Thoracic aorta (tissue), 2 donors: ENCODE measurements around the gene KCNK2. TPM values are rescaled to one million over a fixed set of nuclear protein-coding genes. Genes with fewer than 3 reads are reported as not detected.
"Not testable (repeated sequence)": the region's sequence is repeated elsewhere in the genome, so short reads cannot be mapped to it uniquely, and the experiment has no call there.

Experiments
- ATAC-seq: fragments of 150-250 bp; one replicate; pipeline ENCODE4 v1.8.0; 2017; ENCODE audit warnings: low read depth; ENCODE audit not compliant: insufficient number of reproducible peaks, low FRiP score
- DNase-seq: peaks from one replicate; pipeline ENCODE4 v3.0.0-alpha.2; 2020; ENCODE audit warnings: low spot score
- H3K27ac ChIP-seq, 2 donors: fragments of 200-600 bp; sonication (generic); 1 replicate in 1 of 2; 2 replicates in 1 of 2; pipeline ENCODE4 v1.5.1; 2016; ENCODE audit warnings: mild to moderate bottlenecking in 2 of 2, moderate library complexity in 2 of 2
- H3K27me3 ChIP-seq: fragments of 200-600 bp; sonication (generic); replicated peaks from 2 replicates; pipeline ENCODE4 v1.6.0; 2016; ENCODE audit warnings: mild to moderate bottlenecking; ENCODE audit not compliant: insufficient read depth
- H3K36me3 ChIP-seq: fragments of 200-600 bp; sonication (generic); one replicate; pipeline ENCODE4 v1.5.1; 2016
- H3K4me1 ChIP-seq, 2 donors: fragments of 200-600 bp; sonication (generic); 1 replicate in 1 of 2; 2 replicates in 1 of 2; pipeline versions ENCODE4 v1.5.1 to v1.6.0; 2016; ENCODE audit warnings: low read depth in 2 of 2, mild to moderate bottlenecking in 1 of 2; ENCODE audit not compliant: control insufficient read depth in 1 of 2
- H3K4me3 ChIP-seq: fragments of 200-600 bp; sonication (generic); 2 replicates; pipeline ENCODE4 v1.5.1; 2016; ENCODE audit warnings: mild to moderate bottlenecking
- H3K9me3 ChIP-seq: fragments of 200-600 bp; sonication (generic); 2 replicates; pipeline ENCODE4 v1.5.1; 2016
- total RNA-seq, 2 donors: library from RNA; depleted of rRNA; stranded (reverse); fragments of >200 nt; gene quantifications; one replicate each; pipeline versions ENCODE4 v1.1.0 to v1.2.3, GENCODE V29; 2016
- TF ChIP-seq, protein P1 (sequence below): fragments of 200-600 bp; sonication (generic); IDR thresholded peaks from one replicate; pipeline ENCODE4 v1.5.1; 2019; ENCODE audit warnings: antibody characterized with exemption

The KCNK2 gene
- total RNA-seq, 2 donors from 2014 or later: 0.28 to 1.8 TPM

GRCh38 chr1:215146240-215146975, 63.9 kb downstream of the KCNK2 start:
- ATAC-seq: no peak
- Histone ChIP-seq H3K36me3 (no peaks in the 10 kb centered on the region), H3K27me3 (no peaks in the 10 kb centered on the region)

DNA sequence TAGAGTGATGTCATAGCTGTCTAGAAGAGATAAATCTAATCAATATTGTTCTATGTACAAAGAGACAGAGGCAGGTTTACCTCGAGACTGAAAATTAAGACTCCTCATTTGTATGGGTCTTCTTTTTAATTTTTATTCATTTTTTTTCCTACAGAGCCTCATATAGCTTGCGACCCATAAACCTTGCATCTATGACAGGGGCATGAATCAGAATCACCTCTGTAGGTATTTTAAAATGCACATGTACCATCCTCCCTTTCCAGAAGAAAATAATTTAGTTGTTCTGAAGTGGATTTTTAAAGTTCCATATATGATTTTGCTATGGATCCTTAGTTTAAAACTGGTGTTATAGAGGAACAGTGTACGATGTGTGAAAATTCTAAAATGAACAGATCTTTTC, 64.5 kb downstream of the KCNK2 start:
- TF ChIP-seq, protein P1, sequence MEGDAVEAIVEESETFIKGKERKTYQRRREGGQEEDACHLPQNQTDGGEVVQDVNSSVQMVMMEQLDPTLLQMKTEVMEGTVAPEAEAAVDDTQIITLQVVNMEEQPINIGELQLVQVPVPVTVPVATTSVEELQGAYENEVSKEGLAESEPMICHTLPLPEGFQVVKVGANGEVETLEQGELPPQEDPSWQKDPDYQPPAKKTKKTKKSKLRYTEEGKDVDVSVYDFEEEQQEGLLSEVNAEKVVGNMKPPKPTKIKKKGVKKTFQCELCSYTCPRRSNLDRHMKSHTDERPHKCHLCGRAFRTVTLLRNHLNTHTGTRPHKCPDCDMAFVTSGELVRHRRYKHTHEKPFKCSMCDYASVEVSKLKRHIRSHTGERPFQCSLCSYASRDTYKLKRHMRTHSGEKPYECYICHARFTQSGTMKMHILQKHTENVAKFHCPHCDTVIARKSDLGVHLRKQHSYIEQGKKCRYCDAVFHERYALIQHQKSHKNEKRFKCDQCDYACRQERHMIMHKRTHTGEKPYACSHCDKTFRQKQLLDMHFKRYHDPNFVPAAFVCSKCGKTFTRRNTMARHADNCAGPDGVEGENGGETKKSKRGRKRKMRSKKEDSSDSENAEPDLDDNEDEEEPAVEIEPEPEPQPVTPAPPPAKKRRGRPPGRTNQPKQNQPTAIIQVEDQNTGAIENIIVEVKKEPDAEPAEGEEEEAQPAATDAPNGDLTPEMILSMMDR: no peak
- Histone ChIP-seq H3K27me3 (no peaks in the 10 kb centered on the region), H3K9me3 (no peaks in the 10 kb centered on the region), H3K27ac (no peak overlapping the region), H3K36me3 (no peaks in the 10 kb centered on the region), H3K4me3 (no peak overlapping the region), H3K4me1 (no peaks in the 10 kb centered on the region)
- DNase-seq (no peak), ATAC-seq (no peak)

More at GRCh38 chr1:215146240-215146975, 63.9 kb downstream of the KCNK2 start:
- no peak overlapping the region for H3K27ac ChIP-seq
- H3K9me3 ChIP-seq: no peaks in the 10 kb centered on the region
- no peaks in the 10 kb centered on the region for H3K4me1 ChIP-seq
- TF ChIP-seq, protein P1: no peak
- H3K4me3 ChIP-seq: no peak overlapping the region
- DNase-seq: no peak

GRCh38 chr1:215151841-215152549, 69.5 kb downstream of the KCNK2 start:
- TF ChIP-seq, protein P1: no peak
- Histone ChIP-seq H3K27ac (no peak overlapping the region), H3K36me3 (no peaks in the 10 kb centered on the region), H3K27me3 (no peaks in the 10 kb centered on the region), H3K9me3 (no peaks in the 10 kb centered on the region), H3K4me1 (no peaks in the 10 kb centered on the region), H3K4me3 (no peak overlapping the region)
- DNase-seq (no peak), ATAC-seq (no peak)

DNA sequence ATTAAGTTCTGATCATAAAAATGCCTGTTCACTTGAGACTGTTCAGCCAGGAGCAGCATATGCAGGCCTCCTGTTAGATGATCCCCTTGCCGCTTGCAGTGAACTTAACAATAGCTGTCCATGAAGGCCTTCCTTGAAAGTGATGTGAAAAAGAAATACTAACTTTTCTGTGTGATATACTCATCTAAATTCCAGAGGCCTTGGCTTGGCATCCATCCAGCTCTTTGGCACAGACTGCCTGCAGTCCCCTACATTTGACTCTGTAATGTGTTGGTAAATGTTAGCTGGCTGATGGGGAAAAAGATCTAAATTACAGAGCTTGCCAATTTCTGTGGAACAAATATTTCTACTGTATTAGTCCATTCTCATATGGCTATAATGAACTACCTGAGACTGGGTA, 73.7 kb downstream of the KCNK2 start:
- Histone ChIP-seq H3K36me3 (no peaks in the 10 kb centered on the region), H3K27ac (no peak overlapping the region), H3K4me1 (no peaks in the 10 kb centered on the region), H3K4me3 (no peak overlapping the region), H3K27me3 (no peaks in the 10 kb centered on the region), H3K9me3 (no peaks in the 10 kb centered on the region)
- DNase-seq: no peak
- TF ChIP-seq, protein P1: no peak
- ATAC-seq: no peak

DNA sequence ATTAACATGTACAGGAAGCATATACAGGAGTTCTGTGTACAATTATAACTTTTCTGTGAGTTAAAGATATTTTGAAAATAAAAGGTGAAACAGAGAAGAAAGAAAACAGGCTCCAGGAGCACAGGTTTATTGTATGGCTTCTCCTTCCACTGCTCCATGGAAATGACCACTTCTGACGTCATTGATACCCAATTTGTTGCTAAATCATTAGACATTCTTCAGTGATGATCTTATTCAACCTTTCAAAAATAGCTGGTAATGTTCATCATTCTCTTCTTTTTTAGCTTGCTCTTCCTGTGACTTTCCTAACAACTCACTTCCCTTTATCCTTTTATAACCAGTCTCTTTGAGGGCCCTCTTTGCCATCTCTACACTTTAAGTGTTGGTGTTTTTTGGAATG, 77.8 kb downstream of the KCNK2 start:
- Histone ChIP-seq H3K36me3 (no peaks in the 10 kb centered on the region), H3K27me3 (no peaks in the 10 kb centered on the region), H3K4me3 (no peak overlapping the region), H3K9me3 (no peaks in the 10 kb centered on the region), H3K27ac (no peak overlapping the region), H3K4me1 (no peaks in the 10 kb centered on the region)
- ATAC-seq (no peak), DNase-seq (no peak)
- TF ChIP-seq, protein P1: no peak

DNA sequence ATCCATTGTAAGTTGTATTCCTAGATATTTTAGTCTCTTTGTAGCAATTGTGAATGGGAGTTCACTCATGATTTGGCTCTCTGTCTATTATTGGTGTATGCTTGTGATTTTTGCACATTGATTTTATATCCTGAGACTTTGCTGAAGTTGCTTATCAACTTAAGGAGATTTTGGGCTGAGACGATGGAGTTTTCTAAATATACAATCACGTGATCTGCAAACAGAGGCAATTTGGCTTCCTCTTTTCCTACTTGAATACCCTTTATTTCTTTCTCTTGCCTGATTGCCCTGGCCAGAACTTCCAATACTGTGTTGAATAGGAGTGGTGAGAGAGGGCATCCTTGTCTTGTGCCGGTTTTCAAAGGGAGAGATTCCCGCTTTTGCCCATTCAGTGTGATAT, 80.6 kb downstream of the KCNK2 start:
- H3K36me3 ChIP-seq, H3K9me3 ChIP-seq, H3K27me3 ChIP-seq, H3K27ac ChIP-seq, H3K4me1 ChIP-seq, H3K4me3 ChIP-seq, DNase-seq, ATAC-seq: not testable (repeated sequence)
